ENCODE data around the gene HOXA2. TPM values are rescaled to one million over a fixed set of nuclear protein-coding genes. Genes with fewer than 3 reads are reported as not detected.
A peak's percentile ranks its signal among the peaks of the same experiment; 100 is the strongest.

The HOXA2 gene
- total RNA-seq, 1 donor from 2014 or later, result 17.9 TPM

GRCh38 chr7:27097686-27098577, 4.6 kb downstream of the HOXA2 start:
- no peak for DNase-seq (ENCODE audit: low spot score, unreplicated experiment)
- Mint-ChIP-seq H3K9me3 (ENCODE audit: low read depth) (no peaks in the 10 kb centered on the region), H3K4me1 (ENCODE audit: low read depth) (peaks cover 58% of the 10 kb centered on the region)

GRCh38 chr7:27096768-27097514, 5.5 kb downstream of the HOXA2 start:
- DNase-seq (ENCODE audit: low spot score, unreplicated experiment), result no peak
- no peaks in the 10 kb centered on the region for H3K27me3 Mint-ChIP-seq
- peak overlapping the region; percentile 94 for H3K4me3 Mint-ChIP-seq (ENCODE audit: low read depth)
- peak overlapping the region; percentile 92 for H3K27ac Mint-ChIP-seq
- no peaks in the 10 kb centered on the region for H3K9me3 Mint-ChIP-seq (ENCODE audit: low read depth)
- H3K4me1 Mint-ChIP-seq (ENCODE audit: low read depth), result peaks cover 60% of the 10 kb centered on the region
- peaks cover 22% of the 10 kb centered on the region for H3K36me3 Mint-ChIP-seq (ENCODE audit: insufficient read depth)
- no peak for TF ChIP-seq CTCF (IDR thresholded peaks at IDR 0.05; ENCODE audit: unreplicated experiment)

More at GRCh38 chr7:27097686-27098577, 4.6 kb downstream of the HOXA2 start:
- H3K27me3 Mint-ChIP-seq, result no peaks in the 10 kb centered on the region
- peaks cover 22% of the 10 kb centered on the region for H3K36me3 Mint-ChIP-seq (ENCODE audit: insufficient read depth)
- no peak for TF ChIP-seq CTCF (IDR thresholded peaks at IDR 0.05; ENCODE audit: unreplicated experiment)
- peak overlapping the region; percentile 94 for H3K4me3 Mint-ChIP-seq (ENCODE audit: low read depth)
- peak overlapping the region; percentile 92 for H3K27ac Mint-ChIP-seq

- Mint-ChIP-seq H3K27ac (peak within 1 kb of the TSS; percentile 98), H3K4me1 (ENCODE audit: low read depth) (peaks cover 60% of the 10 kb centered on the region)
Observed at GRCh38 chr7:27095897-27096767, 6.4 kb downstream of the HOXA2 start, which contains the start of gene HOXA1. HOXA1 (minus strand) TSS chr7:27096000; CDS start chr7:27095912, 88 bp downstream.

GRCh38 chr7:27095050-27095896, 7.2 kb downstream of the HOXA2 start:
- Mint-ChIP-seq H3K9me3 (ENCODE audit: low read depth) (no peaks in the 10 kb centered on the region), H3K4me1 (ENCODE audit: low read depth) (peaks cover 60% of the 10 kb centered on the region)
- no peak for DNase-seq (ENCODE audit: low spot score, unreplicated experiment)

More at GRCh38 chr7:27095897-27096767, 6.4 kb downstream of the HOXA2 start, which contains the start of gene HOXA1:
- Mint-ChIP-seq H3K9me3 (ENCODE audit: low read depth) (no peaks in the 10 kb centered on the region), H3K27me3 (no peaks in the 10 kb centered on the region), H3K4me3 (ENCODE audit: low read depth) (peak within 1 kb of the TSS; percentile 94), H3K36me3 (ENCODE audit: insufficient read depth) (peaks cover 17% of the 10 kb centered on the region)
- peak; percentile 85 for DNase-seq (ENCODE audit: low spot score, unreplicated experiment)
- TF ChIP-seq CTCF (IDR thresholded peaks at IDR 0.05; ENCODE audit: unreplicated experiment), result no peak

More at GRCh38 chr7:27095050-27095896, 7.2 kb downstream of the HOXA2 start:
- peak overlapping the region; percentile 98 for H3K27ac Mint-ChIP-seq
- H3K4me3 Mint-ChIP-seq (ENCODE audit: low read depth), result peak overlapping the region; percentile 94
- no peak for TF ChIP-seq CTCF (IDR thresholded peaks at IDR 0.05; ENCODE audit: unreplicated experiment)
- no peaks in the 10 kb centered on the region for H3K27me3 Mint-ChIP-seq
- peaks cover 12% of the 10 kb centered on the region for H3K36me3 Mint-ChIP-seq (ENCODE audit: insufficient read depth)
